Gastroesophageal sphincter (tissue), 3 donors: ENCODE results near the gene SLC9A1.

Experiments
- EP300 ChIP-seq: sonication (generic); formaldehyde crosslinking; IDR thresholded peaks from one replicate; pipeline ENCODE4 v1.6.1; 2017; ENCODE audit warnings: antibody characterized with exemption, mild to moderate bottlenecking
- POLR2A ChIP-seq, 2 donors: fragments of 450-650 bp; IDR thresholded peaks; one replicate each; pipeline ENCODE4 v1.6.1; 2017; ENCODE audit warnings: antibody characterized with exemption in 2 of 2, mild to moderate bottlenecking in 2 of 2, moderate library complexity in 1 of 2
- TF ChIP-seq, protein P1 (sequence below), 4 experiments: fragments of 200-600 bp in 2 of 4; fragments of 450-650 bp in 2 of 4; sonication (generic) in 1 of 4; IDR thresholded peaks; one replicate each; pipeline ENCODE4 v1.5.1; 2017 to 2019; ENCODE audit warnings: antibody characterized with exemption in 4 of 4, mild to moderate bottlenecking in 2 of 4, moderate library complexity in 2 of 4

- TF ChIP-seq EP300 = no peak
- TF ChIP-seq, protein P1, sequence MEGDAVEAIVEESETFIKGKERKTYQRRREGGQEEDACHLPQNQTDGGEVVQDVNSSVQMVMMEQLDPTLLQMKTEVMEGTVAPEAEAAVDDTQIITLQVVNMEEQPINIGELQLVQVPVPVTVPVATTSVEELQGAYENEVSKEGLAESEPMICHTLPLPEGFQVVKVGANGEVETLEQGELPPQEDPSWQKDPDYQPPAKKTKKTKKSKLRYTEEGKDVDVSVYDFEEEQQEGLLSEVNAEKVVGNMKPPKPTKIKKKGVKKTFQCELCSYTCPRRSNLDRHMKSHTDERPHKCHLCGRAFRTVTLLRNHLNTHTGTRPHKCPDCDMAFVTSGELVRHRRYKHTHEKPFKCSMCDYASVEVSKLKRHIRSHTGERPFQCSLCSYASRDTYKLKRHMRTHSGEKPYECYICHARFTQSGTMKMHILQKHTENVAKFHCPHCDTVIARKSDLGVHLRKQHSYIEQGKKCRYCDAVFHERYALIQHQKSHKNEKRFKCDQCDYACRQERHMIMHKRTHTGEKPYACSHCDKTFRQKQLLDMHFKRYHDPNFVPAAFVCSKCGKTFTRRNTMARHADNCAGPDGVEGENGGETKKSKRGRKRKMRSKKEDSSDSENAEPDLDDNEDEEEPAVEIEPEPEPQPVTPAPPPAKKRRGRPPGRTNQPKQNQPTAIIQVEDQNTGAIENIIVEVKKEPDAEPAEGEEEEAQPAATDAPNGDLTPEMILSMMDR (IDR thresholded peaks at IDR 0.05) = no peak
- no peak for TF ChIP-seq POLR2A (IDR thresholded peaks at IDR 0.05)
These were observed 56.3 kb downstream of the SLC9A1 start for GRCh38 chr1:27098431-27099134.
